Ovary (tissue), 9 donors: ENCODE data around the gene FNDC3A. TPM values are rescaled to one million over a fixed set of nuclear protein-coding genes. Genes with fewer than 3 reads are reported as not detected.

Experiments used
- DNase-seq, 5 donors: peaks; one replicate each; pipeline ENCODE4 v3.0.0-alpha.2; 2019 to 2020
- H3K27ac ChIP-seq, 2 donors: fragments of 200-600 bp; one replicate each; pipeline versions ENCODE4 v1.5.1 to v1.8.0; 2019 to 2022
- H3K27me3 ChIP-seq: fragments of 200-600 bp; one replicate; pipeline ENCODE4 v1.8.0; 2022
- H3K36me3 ChIP-seq: fragments of 200-600 bp; sonication (generic); one replicate; pipeline ENCODE4 v1.5.1; 2019
- H3K4me1 ChIP-seq: one replicate; pipeline ENCODE4 v1.8.1; 2013; ENCODE audit warnings: mild to moderate bottlenecking, moderate library complexity; ENCODE audit not compliant: insufficient read depth
- H3K4me3 ChIP-seq: fragments of 200-600 bp; sonication (generic); one replicate; pipeline ENCODE4 v1.5.1; 2017
- H3K9me3 ChIP-seq, 2 donors: fragments of 200-600 bp in 1 of 2; sonication (generic) in 1 of 2; one replicate each; pipeline versions ENCODE4 v1.5.1 to v1.8.1; 2013 to 2019; ENCODE audit warnings: mild to moderate bottlenecking in 1 of 2, moderate library complexity in 1 of 2
- CTCF ChIP-seq, 3 donors: fragments of 450-650 bp in 2 of 3; fragments of 200-600 bp in 1 of 3; IDR thresholded peaks; one replicate each; pipeline versions ENCODE4 v1.5.1 to v1.8.0; 2016 to 2022; ENCODE audit warnings: antibody characterized with exemption in 3 of 3, mild to moderate bottlenecking in 1 of 3
- EP300 ChIP-seq: sonication (generic); formaldehyde crosslinking; IDR thresholded peaks from one replicate; pipeline ENCODE4 v1.6.1; 2017; ENCODE audit warnings: antibody characterized with exemption
- POLR2A ChIP-seq: fragments of 450-650 bp; IDR thresholded peaks from one replicate; pipeline ENCODE4 v1.6.1; 2017; ENCODE audit warnings: antibody characterized with exemption, mild to moderate bottlenecking, moderate library complexity
- WGBS, 3 donors: extraction: QIAGEN DNeasy Blood & Tissue Kit in 1 of 3; methylation state at CpG; one replicate each; pipeline versions ENCODE4 v1.1.5 to v1.1.7; 2013 to 2017; 5-methylcytosine and 5-hydroxymethylcytosine counted together
- intact Hi-C, 4 donors: fragments of 100-400 bp; cut with DNase I; formaldehyde crosslinking; loops; one replicate each; pipeline versions ENCODE4 v1.11.0 to v1.15.1; 2022 to 2023
- polyA plus RNA-seq, 2 donors: library from polyadenylated mRNA; stranded (reverse); fragments of 200-250 nt in 1 of 2; fragments of 350-450 nt in 1 of 2; fragmentation: Illumina TruSeq in 1 of 2; extraction: RNeasy Lipid Tissue Mini Kit (QIAGEN cat#74804) in 1 of 2; gene quantifications; one replicate each; pipeline ENCODE4 v1.2.3, GENCODE V29; 2013 to 2014
- small RNA-seq: library from RNA; depleted of rRNA; stranded (forward); fragments of <200 nt; gene quantifications from one replicate; pipeline ENCODE3, GENCODE V24; 2016
- total RNA-seq, 7 donors: library from RNA; depleted of rRNA in 2 of 7; stranded (reverse); fragments of >200 nt in 2 of 7; fragmentation: NEBNext Ultra II Directional in 3 of 7; extraction: Animal tissue kit (Norgen Biotek cat#: 25700) in 3 of 7; gene quantifications; one replicate each; pipeline versions ENCODE4 v1.1.0 to v1.2.4, GENCODE V29; 2016 to 2023
- donor health status: DM: no; HTN: no; CAD: no; lungs with moderate emphysema.
- donor health status: DM: no; HTN: no; CAD: no.
- donor health status: Bipolar disorder and iron deficiency.
- donor health status: DM: yes; HTN: yes; CAD: no.
- donor health status: DM: no; HTN: no; CAD: no.
- donor health status: DM: yes; HTN: yes; CAD: no.

Gene FNDC3A
- total and polyA plus RNA-seq, 9 donors = 25.5 to 71.6 (median 58.2) TPM

- DNase-seq = no peak
- H3K27me3 ChIP-seq = no peaks in the 10 kb centered on the region
- H3K4me3 ChIP-seq = peak overlapping the region; percentile 9
- TF ChIP-seq CTCF (IDR thresholded peaks at IDR 0.05) (no peak), POLR2A (no peak), EP300 (no peak)
- peak overlapping the region in 1 of 2 donors; percentile 32 for H3K27ac ChIP-seq
- peaks cover 5% of the 10 kb centered on the region for H3K4me1 ChIP-seq
- no peaks in the 10 kb centered on the region for H3K9me3 ChIP-seq
- 6 to 45% (median 14%) methylated on average over 3 of the region's 3 CpGs for WGBS, 3 donors
- intact Hi-C loops = no loop called here
- no peaks in the 10 kb centered on the region for H3K36me3 ChIP-seq
Measured at GRCh38 chr13:49258089-49258796, 282.5 kb downstream of the FNDC3A start.

Small RNA genes lying within 50 kb of the gene (small RNA-seq; reads per million reads assigned to genes)
- gene COX7CP1 = not detected
- gene RNU6-60P = not detected
- not detected for gene RNY3P2

Other genes starting within 250 kb of the FNDC3A start
- not detected for gene MLNR, start 244.4 kb downstream of the FNDC3A start, total RNA-seq
- not detected for gene MLNR, start 244.4 kb downstream of the FNDC3A start, polyA plus RNA-seq